IMR-90 (cell line): ENCODE data around the gene KCTD16.

ENCODE experiments used
- CEBPB ChIP-seq: IDR thresholded peaks from 2 replicates; pipeline ENCODE4 v1.6.1; 2012; ENCODE audit warnings: low read depth, low read length, improper control_type of control experiment
- CTCF ChIP-seq: conservative IDR thresholded peaks from 2 replicates; pipeline ENCODE4 v1.5.1; 2012; ENCODE audit warnings: mild to moderate bottlenecking, low read depth, low read length, improper control_type of control experiment
- ELK1 ChIP-seq: fragments of 150-350 bp; IDR thresholded peaks from 2 replicates; pipeline ENCODE4 v1.6.1; 2016; ENCODE audit warnings: low read depth, mild to moderate bottlenecking, low read length, moderate library complexity, borderline replicate concordance
- MAZ ChIP-seq: IDR thresholded peaks from 2 replicates; pipeline ENCODE4 v1.6.1; 2012; ENCODE audit warnings: low read depth, mild to moderate bottlenecking, low read length, improper control_type of control experiment, moderate library complexity, borderline replicate concordance
- RAD21 ChIP-seq: IDR thresholded peaks from 2 replicates; pipeline ENCODE4 v1.6.1; 2012; ENCODE audit warnings: low read length, improper control_type of control experiment
- RCOR1 ChIP-seq: IDR thresholded peaks from 2 replicates; pipeline ENCODE4 v1.6.1; 2012; ENCODE audit warnings: mild to moderate bottlenecking, low read length, improper control_type of control experiment; ENCODE audit not compliant: insufficient replicate concordance
- SMC3 ChIP-seq: fragments of 150-350 bp; IDR thresholded peaks from 2 replicates; pipeline ENCODE4 v1.6.1; 2016; ENCODE audit warnings: low read depth, mild to moderate bottlenecking, antibody characterized with exemption, low read length, moderate library complexity

- no peak for TF ChIP-seq CTCF
- no peak for TF ChIP-seq RAD21
- no peak for TF ChIP-seq ELK1
- no peak for TF ChIP-seq SMC3
- no peak for TF ChIP-seq RCOR1
- no peak for TF ChIP-seq CEBPB
- TF ChIP-seq MAZ: no peak
These were observed 332.4 kb downstream of the KCTD16 start for GRCh38 chr5:144503123-144503522.
